ENCODE measurements around the gene EPB41L1.

- TF ChIP-seq POLR2A (IDR thresholded peaks at IDR 0.05) (no peak), POLR2AphosphoS5 (IDR thresholded peaks at IDR 0.05) (no peak)
These were observed 40.8 kb upstream of the EPB41L1 start for GRCh38 chr20:36113566-36114250.

All from spleen (tissue), 3 donors.